Muscle of arm (tissue), 14 donors: ENCODE data around the gene ERCC3. TPM values are rescaled to one million over a fixed set of nuclear protein-coding genes. Genes with fewer than 3 reads are reported as not detected.
A peak's percentile ranks its signal among the peaks of the same experiment; 100 is the strongest.

Experiments
- DNase-seq: peaks from one replicate; pipeline ENCODE4 v3.0.0-alpha.2; 2013
- long read RNA-seq, 11 donors: transcript quantifications; one replicate each; lab custom pipeline, GENCODE V29; 2026
- polyA plus RNA-seq, 12 donors: library from polyadenylated mRNA; unstranded; fragments of 120-200 nt; gene quantifications; one replicate each; pipeline ENCODE4 v1.2.1, GENCODE V29; 2013; ENCODE audit not compliant: insufficient read length in 12 of 12

ERCC3 gene
- 10 to 100 TPM in 11 of 12 donors, not detected in 1; 33.5 to 65.6 (median 43.8) TPM for polyA plus RNA-seq
- long read RNA-seq, donor 1, full-length matches to known transcripts, result 14 of 14 reads
- long read RNA-seq, donor 1, partial matches to known transcripts, result 0 of 14 reads
- long read RNA-seq, donor 1, other reads (novel, unspliced or antisense), result 0 of 14 reads
- long read RNA-seq, donor 2, full-length matches to known transcripts, result 11 of 11 reads
- long read RNA-seq, donor 2, partial matches to known transcripts, result 0 of 11 reads
- long read RNA-seq, donor 2, other reads (novel, unspliced or antisense), result 0 of 11 reads
- long read RNA-seq, donor 3, full-length matches to known transcripts, result 2 of 2 reads
- long read RNA-seq, donor 3, partial matches to known transcripts, result 0 of 2 reads
- long read RNA-seq, donor 3, other reads (novel, unspliced or antisense), result 0 of 2 reads
- long read RNA-seq, donor 4, full-length matches to known transcripts, result 5 of 5 reads
- long read RNA-seq, donor 4, partial matches to known transcripts, result 0 of 5 reads
- long read RNA-seq, donor 4, other reads (novel, unspliced or antisense), result 0 of 5 reads
- long read RNA-seq, donor 5, full-length matches to known transcripts, result 11 of 11 reads
- long read RNA-seq, donor 5, partial matches to known transcripts, result 0 of 11 reads
- long read RNA-seq, donor 5, other reads (novel, unspliced or antisense), result 0 of 11 reads
- long read RNA-seq, donor 6, full-length matches to known transcripts, result 8 of 8 reads
- long read RNA-seq, donor 6, partial matches to known transcripts, result 0 of 8 reads
- long read RNA-seq, donor 6, other reads (novel, unspliced or antisense), result 0 of 8 reads
- long read RNA-seq, donor 7, full-length matches to known transcripts, result 3 of 3 reads
- long read RNA-seq, donor 7, partial matches to known transcripts, result 0 of 3 reads
- long read RNA-seq, donor 7, other reads (novel, unspliced or antisense), result 0 of 3 reads
- long read RNA-seq, donor 8, full-length matches to known transcripts, result 9 of 9 reads
- long read RNA-seq, donor 8, partial matches to known transcripts, result 0 of 9 reads
- long read RNA-seq, donor 8, other reads (novel, unspliced or antisense), result 0 of 9 reads
- long read RNA-seq, donor 9, partial matches to known transcripts, result 0 of 1 reads
- long read RNA-seq, donor 9, other reads (novel, unspliced or antisense), result 0 of 1 reads
- long read RNA-seq, donor 10, full-length matches to known transcripts, result 8 of 8 reads
- long read RNA-seq, donor 10, partial matches to known transcripts, result 0 of 8 reads
- long read RNA-seq, donor 10, other reads (novel, unspliced or antisense), result 0 of 8 reads
- long read RNA-seq, donor 11, full-length matches to known transcripts, result 12 of 17 reads
- long read RNA-seq, donor 11, partial matches to known transcripts, result 5 of 17 reads
- long read RNA-seq, donor 11, other reads (novel, unspliced or antisense), result 0 of 17 reads

- DNase-seq, result peak; percentile 87
These were observed at the start of gene ERCC3 for GRCh38 chr2:127293748-127294562. Gene ERCC3, minus strand, starts transcription at chr2:127294144. Its CDS starts 63 bp downstream, at chr2:127294081.

GRCh38 chr2:127343277-127343676 is 49.3 kb upstream of the ERCC3 start:
- no peak for DNase-seq

- DNase-seq, result no peak
These were observed 48.2 kb upstream of the ERCC3 start for GRCh38 chr2:127342101-127342500.

- DNase-seq, result no peak
These were observed 38.4 kb upstream of the ERCC3 start for GRCh38 chr2:127332335-127332734.

- DNase-seq, result no peak
These were observed 36.8 kb upstream of the ERCC3 start for GRCh38 chr2:127330753-127331152.

- DNase-seq, result no peak
These were observed 32.5 kb upstream of the ERCC3 start for GRCh38 chr2:127326289-127326945.

GRCh38 chr2:127324635-127325034 is 30.7 kb upstream of the ERCC3 start:
- peak; percentile 59 for DNase-seq

GRCh38 chr2:127321303-127321702 is 27.4 kb upstream of the ERCC3 start:
- DNase-seq, result no peak

- DNase-seq, result no peak
These were observed 26.8 kb upstream of the ERCC3 start for GRCh38 chr2:127320586-127321275.

GRCh38 chr2:127320067-127320466 is 26.1 kb upstream of the ERCC3 start:
- no peak for DNase-seq

- no peak for DNase-seq
These were observed 20.4 kb upstream of the ERCC3 start for GRCh38 chr2:127314193-127314988.

- DNase-seq, result no peak
These were observed 19.5 kb upstream of the ERCC3 start for GRCh38 chr2:127313406-127313805.

GRCh38 chr2:127310980-127311379 is 17.0 kb upstream of the ERCC3 start:
- no peak for DNase-seq

GRCh38 chr2:127309468-127309867 is 15.5 kb upstream of the ERCC3 start:
- no peak for DNase-seq

- no peak for DNase-seq
These were observed 14.7 kb upstream of the ERCC3 start for GRCh38 chr2:127308586-127309138.

GRCh38 chr2:127305990-127306585 is 12.1 kb upstream of the ERCC3 start:
- no peak for DNase-seq

- no peak for DNase-seq
These were observed 8.2 kb upstream of the ERCC3 start for GRCh38 chr2:127302168-127302567.

GRCh38 chr2:127293386-127293747 is 577 bp downstream of the ERCC3 start:
- DNase-seq, result no peak
